GM23338 (cell line): Measurements from ENCODE around the gene FOXK2. TPM values are rescaled to one million over a fixed set of nuclear protein-coding genes. Genes with fewer than 3 reads are reported as not detected.

Experiments
- ATAC-seq: fragments of 200-7000 bp; cut with Tn5 transposase; 3 replicates; pipeline ENCODE4 v1.9.1; 2020
- DNase-seq: peaks from one replicate; pipeline ENCODE4 v3.0.0-alpha.2; 2015; ENCODE audit warnings: low spot score
- H2AFZ ChIP-seq: fragments of 200-600 bp; sonication (generic); 2 replicates; pipeline ENCODE4 v1.8.0; 2016; ENCODE audit warnings: antibody characterized with exemption, mild to moderate bottlenecking, moderate library complexity
- H3F3A ChIP-seq: fragments of 200-600 bp; sonication (generic); replicated peaks from 2 replicates; pipeline ENCODE4 v1.8.0; 2017; ENCODE audit warnings: antibody characterized with exemption, mixed run types, low read depth
- H3K27ac ChIP-seq: fragments of 200-600 bp; sonication (generic); 2 replicates; pipeline ENCODE4 v1.6.1; 2016; ENCODE audit warnings: low read depth
- H3K27me3 ChIP-seq: fragments of 200-600 bp; sonication (generic); 2 replicates; pipeline ENCODE4 v1.8.0; 2016; ENCODE audit warnings: mild to moderate bottlenecking, mixed run types, moderate library complexity; ENCODE audit not compliant: insufficient read depth
- H3K36me3 ChIP-seq: fragments of 200-600 bp; sonication (generic); 2 replicates; pipeline ENCODE4 v1.8.0; 2016; ENCODE audit warnings: mild to moderate bottlenecking; ENCODE audit not compliant: insufficient read depth
- H3K4me1 ChIP-seq: fragments of 200-600 bp; sonication (generic); 2 replicates; pipeline ENCODE4 v1.8.0; 2016; ENCODE audit warnings: mild to moderate bottlenecking, moderate library complexity; ENCODE audit not compliant: insufficient read depth
- H3K4me2 ChIP-seq: fragments of 200-600 bp; sonication (generic); 2 replicates; pipeline ENCODE4 v1.7.1; 2017; ENCODE audit warnings: mixed run types
- H3K4me3 ChIP-seq: fragments of 200-600 bp; sonication (generic); 2 replicates; pipeline ENCODE4 v1.6.1; 2016; ENCODE audit warnings: mixed run types
- H3K79me2 ChIP-seq: fragments of 200-600 bp; sonication (generic); replicated peaks from 2 replicates; pipeline ENCODE4 v1.8.0; 2017; ENCODE audit warnings: mild to moderate bottlenecking; ENCODE audit not compliant: insufficient read depth
- H3K9me2 ChIP-seq: fragments of 200-600 bp; sonication (generic); 2 replicates; pipeline ENCODE4 v1.8.0; 2017; ENCODE audit not compliant: insufficient read depth
- H4K20me1 ChIP-seq: fragments of 200-600 bp; sonication (generic); replicated peaks from 2 replicates; pipeline ENCODE4 v1.8.0; 2017; ENCODE audit warnings: mild to moderate bottlenecking; ENCODE audit not compliant: insufficient read depth
- H3K27ac Mint-ChIP-seq: 2 replicates; pipeline ENCODE4 v1.8.0; 2020; ENCODE audit warnings: inconsistent platforms, mild to moderate bottlenecking, moderate library complexity, mixed read lengths
- H3K27me3 Mint-ChIP-seq: 3 replicates; pipeline ENCODE4 v1.8.0; 2022; ENCODE audit warnings: low read depth, mild to moderate bottlenecking, moderate library complexity, mixed read lengths, inconsistent platforms; ENCODE audit not compliant: insufficient read depth, poor library complexity
- H3K36me3 Mint-ChIP-seq: 3 replicates; pipeline ENCODE4 v1.8.0; 2021; ENCODE audit warnings: low read depth, mild to moderate bottlenecking, inconsistent platforms, moderate library complexity, mixed read lengths
- H3K4me1 Mint-ChIP-seq: 3 replicates; pipeline ENCODE4 v1.8.0; 2020; ENCODE audit warnings: mild to moderate bottlenecking, inconsistent platforms, mixed read lengths
- H3K4me3 Mint-ChIP-seq: 3 replicates; pipeline ENCODE4 v1.8.0; 2021; ENCODE audit warnings: moderate library complexity, mild to moderate bottlenecking, inconsistent platforms, mixed read lengths
- H3K9me3 Mint-ChIP-seq: 3 replicates; pipeline ENCODE4 v1.8.0; 2020; ENCODE audit warnings: moderate library complexity, mild to moderate bottlenecking, inconsistent platforms, mixed read lengths
- CREB1 ChIP-seq: fragments of 250-450 bp; sonication (Bioruptor Pico); IDR thresholded peaks from 2 replicates; pipeline ENCODE4 v1.5.0; 2020; ENCODE audit warnings: low read depth, mild to moderate bottlenecking, moderate library complexity
- EZH2 ChIP-seq: fragments of 200-600 bp; sonication (generic); IDR thresholded peaks from one replicate; pipeline ENCODE4 v1.8.0; 2017; ENCODE audit warnings: antibody characterized with exemption, mild to moderate bottlenecking, low read depth; ENCODE audit not compliant: unreplicated experiment
- EZH2phosphoT487 ChIP-seq: fragments of 200-600 bp; sonication (generic); IDR thresholded peaks from one replicate; pipeline ENCODE4 v1.8.1; 2018; ENCODE audit warnings: antibody characterized with exemption; ENCODE audit not compliant: unreplicated experiment
- JUNB ChIP-seq: IDR thresholded peaks from one replicate; pipeline ENCODE4 v1.6.1; 2016; ENCODE audit warnings: antibody characterized with exemption; ENCODE audit not compliant: unreplicated experiment
- STAT1 ChIP-seq: IDR thresholded peaks from one replicate; pipeline ENCODE4 v1.6.1; 2016; ENCODE audit warnings: antibody characterized with exemption; ENCODE audit not compliant: unreplicated experiment
- ZNF331 ChIP-seq: fragments of 250-450 bp; sonication (Bioruptor Pico); IDR thresholded peaks from 2 replicates; pipeline ENCODE4 v1.5.0; 2020; ENCODE audit warnings: low read depth, mild to moderate bottlenecking, moderate library complexity
- polyA plus RNA-seq: library from polyadenylated mRNA; unstranded; fragments of >200 nt; fragmentation: Nextera tagmentation; extraction: Ambion mirVana; gene quantifications from 2 replicates; pipeline ENCODE4 v1.2.1, GENCODE V29; 2016
- total RNA-seq: library from RNA; depleted of rRNA; stranded (reverse); fragments of >200 nt; shearing (Covaris generic); gene quantifications from 2 replicates; pipeline ENCODE4 v1.2.3, GENCODE V29; 2014
- TF ChIP-seq, protein P1 (sequence below): fragments of 250-450 bp; sonication (Bioruptor Pico); IDR thresholded peaks from 2 replicates; pipeline ENCODE4 v1.5.0; 2020; ENCODE audit warnings: mild to moderate bottlenecking, moderate library complexity
- TF ChIP-seq, protein P2 (sequence below), 2 experiments: fragments of 200-600 bp in 1 of 2; sonication (generic) in 1 of 2; conservative IDR thresholded peaks; 2 replicates each; pipeline versions ENCODE4 v1.5.1 to v1.6.1; 2016 to 2017; ENCODE audit warnings: antibody characterized with exemption in 2 of 2, low read depth in 2 of 2, mild to moderate bottlenecking in 2 of 2, moderate library complexity in 1 of 2

Gene FOXK2
- total and polyA plus RNA-seq, 2 experiments from 2014 or later = 12.3 to 66.0 TPM

DNA sequence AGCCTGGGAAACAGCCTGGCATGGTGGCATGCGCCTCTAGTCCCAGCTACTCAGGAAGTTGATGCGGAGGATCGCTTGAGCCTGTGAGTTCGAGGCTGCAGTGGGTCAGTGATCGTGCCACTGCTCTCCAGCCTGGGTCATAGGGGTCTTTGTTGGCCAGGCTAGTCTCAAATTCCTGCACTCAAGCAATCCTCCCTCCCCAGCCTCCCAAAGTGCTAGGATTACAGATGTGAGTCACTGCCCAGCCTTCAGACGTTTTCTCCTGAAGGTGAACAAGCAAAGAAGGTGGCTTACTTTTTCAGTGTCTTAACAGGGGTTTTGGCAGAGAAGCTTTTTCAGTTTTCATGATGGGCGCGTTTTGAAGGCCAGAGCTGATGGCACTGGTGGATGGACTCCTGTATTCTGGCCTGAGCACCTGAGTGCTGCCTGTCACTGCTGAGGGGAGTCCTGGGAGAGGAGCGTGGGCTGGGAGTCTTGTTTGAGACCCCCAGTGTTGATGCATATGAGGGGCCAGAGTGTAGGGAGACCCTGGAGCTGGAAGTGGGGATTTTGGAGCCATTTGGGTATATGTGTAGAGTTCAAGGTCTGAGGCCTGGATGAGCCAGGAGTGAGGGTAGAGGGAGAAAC lies 41.4 kb downstream of the FOXK2 start:
- Histone ChIP-seq H3K79me2 (peaks cover 100% of the 10 kb centered on the region), H3K27me3 (no peaks in the 10 kb centered on the region), H3K9me2 (no peaks in the 10 kb centered on the region), H4K20me1 (peaks cover 80% of the 10 kb centered on the region), H3F3A (peaks cover 8% of the 10 kb centered on the region; the same call in 1 of the 2 replicates), H3K4me3 (no peak overlapping the region), H3K27ac (0 out of 2 replicates have a peak overlapping the region, but pooled peaks have one; percentile 47), H2AFZ (no peak overlapping the region), H3K4me2 (no peak overlapping the region), H3K4me1 (no peaks in the 10 kb centered on the region; the same call in 1 of the 2 replicates), H3K36me3 (peaks cover 10% of the 10 kb centered on the region; the same call in 1 of the 2 replicates)
- peaks cover 21% of the 10 kb centered on the region for H3K4me1 Mint-ChIP-seq
- H3K27me3 Mint-ChIP-seq = peaks cover 15% of the 10 kb centered on the region
- TF ChIP-seq CREB1 (CRISPR knock-in tag) = no peak
- no peak for TF ChIP-seq JUNB
- TF ChIP-seq EZH2phosphoT487 = no peak
- TF ChIP-seq STAT1 = no peak
- H3K4me3 Mint-ChIP-seq = no peak overlapping the region; the same call in 2 of the 3 replicates
- DNase-seq = no peak
- H3K9me3 Mint-ChIP-seq = no peaks in the 10 kb centered on the region
- peak overlapping the region; percentile 43 for H3K27ac Mint-ChIP-seq
- ATAC-seq = no peak
- peaks cover 11% of the 10 kb centered on the region for H3K36me3 Mint-ChIP-seq

DNA sequence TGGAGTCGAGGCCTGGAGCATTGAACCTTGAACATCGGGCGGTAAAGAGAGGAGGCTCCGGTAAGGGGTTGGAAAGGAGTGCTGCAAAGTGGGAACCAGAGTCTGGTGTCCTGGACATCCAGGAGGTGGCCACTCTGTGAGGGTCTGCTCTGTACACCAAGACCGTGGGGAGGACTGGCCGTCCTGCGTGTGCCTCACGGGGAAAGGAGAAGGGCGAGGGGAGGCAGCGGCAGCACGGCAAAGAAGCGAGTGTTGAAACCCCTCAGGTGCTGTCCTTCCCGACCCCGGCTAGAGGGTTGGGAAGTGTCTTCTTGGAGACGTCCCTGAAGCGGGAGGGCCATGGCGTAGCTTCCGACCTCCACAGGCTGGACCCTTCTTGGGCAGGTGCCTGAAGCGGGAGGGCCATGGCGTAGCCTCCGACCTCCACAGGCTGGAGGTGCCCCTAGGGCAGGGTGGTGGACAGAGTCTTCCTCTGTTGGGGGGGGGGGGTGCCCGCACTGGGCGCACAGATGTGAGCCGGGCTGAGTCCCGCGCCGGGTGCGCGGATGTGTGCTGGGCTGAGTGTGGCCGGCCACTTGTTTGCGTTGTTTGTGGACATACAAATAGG lies 42.0 kb downstream of the FOXK2 start:
- Mint-ChIP-seq H3K4me3 (no peak overlapping the region), H3K4me1 (peaks cover 27% of the 10 kb centered on the region), H3K27ac (peak overlapping the region; percentile 43), H3K27me3 (peaks cover 13% of the 10 kb centered on the region), H3K9me3 (no peaks in the 10 kb centered on the region), H3K36me3 (peaks cover 11% of the 10 kb centered on the region)
- ATAC-seq (peak; percentile 27), DNase-seq (peak; percentile 25)
- peaks cover 95% of the 10 kb centered on the region for H3K79me2 ChIP-seq
- H3K4me1 ChIP-seq = no peaks in the 10 kb centered on the region; the same call in 1 of the 2 replicates
- no peaks in the 10 kb centered on the region for H3K9me2 ChIP-seq
- no peak overlapping the region for H3K27ac ChIP-seq
- H3K4me2 ChIP-seq = no peak overlapping the region
- peaks cover 10% of the 10 kb centered on the region; the same call in 1 of the 2 replicates for H3K36me3 ChIP-seq
- H2AFZ ChIP-seq = no peak overlapping the region
- H3F3A ChIP-seq = peaks cover 8% of the 10 kb centered on the region; the same call in 1 of the 2 replicates
- peaks cover 80% of the 10 kb centered on the region for H4K20me1 ChIP-seq
- H3K27me3 ChIP-seq = no peaks in the 10 kb centered on the region
- no peak overlapping the region for H3K4me3 ChIP-seq
- no peak for TF ChIP-seq CREB1 (CRISPR knock-in tag)
- TF ChIP-seq, protein P1, sequence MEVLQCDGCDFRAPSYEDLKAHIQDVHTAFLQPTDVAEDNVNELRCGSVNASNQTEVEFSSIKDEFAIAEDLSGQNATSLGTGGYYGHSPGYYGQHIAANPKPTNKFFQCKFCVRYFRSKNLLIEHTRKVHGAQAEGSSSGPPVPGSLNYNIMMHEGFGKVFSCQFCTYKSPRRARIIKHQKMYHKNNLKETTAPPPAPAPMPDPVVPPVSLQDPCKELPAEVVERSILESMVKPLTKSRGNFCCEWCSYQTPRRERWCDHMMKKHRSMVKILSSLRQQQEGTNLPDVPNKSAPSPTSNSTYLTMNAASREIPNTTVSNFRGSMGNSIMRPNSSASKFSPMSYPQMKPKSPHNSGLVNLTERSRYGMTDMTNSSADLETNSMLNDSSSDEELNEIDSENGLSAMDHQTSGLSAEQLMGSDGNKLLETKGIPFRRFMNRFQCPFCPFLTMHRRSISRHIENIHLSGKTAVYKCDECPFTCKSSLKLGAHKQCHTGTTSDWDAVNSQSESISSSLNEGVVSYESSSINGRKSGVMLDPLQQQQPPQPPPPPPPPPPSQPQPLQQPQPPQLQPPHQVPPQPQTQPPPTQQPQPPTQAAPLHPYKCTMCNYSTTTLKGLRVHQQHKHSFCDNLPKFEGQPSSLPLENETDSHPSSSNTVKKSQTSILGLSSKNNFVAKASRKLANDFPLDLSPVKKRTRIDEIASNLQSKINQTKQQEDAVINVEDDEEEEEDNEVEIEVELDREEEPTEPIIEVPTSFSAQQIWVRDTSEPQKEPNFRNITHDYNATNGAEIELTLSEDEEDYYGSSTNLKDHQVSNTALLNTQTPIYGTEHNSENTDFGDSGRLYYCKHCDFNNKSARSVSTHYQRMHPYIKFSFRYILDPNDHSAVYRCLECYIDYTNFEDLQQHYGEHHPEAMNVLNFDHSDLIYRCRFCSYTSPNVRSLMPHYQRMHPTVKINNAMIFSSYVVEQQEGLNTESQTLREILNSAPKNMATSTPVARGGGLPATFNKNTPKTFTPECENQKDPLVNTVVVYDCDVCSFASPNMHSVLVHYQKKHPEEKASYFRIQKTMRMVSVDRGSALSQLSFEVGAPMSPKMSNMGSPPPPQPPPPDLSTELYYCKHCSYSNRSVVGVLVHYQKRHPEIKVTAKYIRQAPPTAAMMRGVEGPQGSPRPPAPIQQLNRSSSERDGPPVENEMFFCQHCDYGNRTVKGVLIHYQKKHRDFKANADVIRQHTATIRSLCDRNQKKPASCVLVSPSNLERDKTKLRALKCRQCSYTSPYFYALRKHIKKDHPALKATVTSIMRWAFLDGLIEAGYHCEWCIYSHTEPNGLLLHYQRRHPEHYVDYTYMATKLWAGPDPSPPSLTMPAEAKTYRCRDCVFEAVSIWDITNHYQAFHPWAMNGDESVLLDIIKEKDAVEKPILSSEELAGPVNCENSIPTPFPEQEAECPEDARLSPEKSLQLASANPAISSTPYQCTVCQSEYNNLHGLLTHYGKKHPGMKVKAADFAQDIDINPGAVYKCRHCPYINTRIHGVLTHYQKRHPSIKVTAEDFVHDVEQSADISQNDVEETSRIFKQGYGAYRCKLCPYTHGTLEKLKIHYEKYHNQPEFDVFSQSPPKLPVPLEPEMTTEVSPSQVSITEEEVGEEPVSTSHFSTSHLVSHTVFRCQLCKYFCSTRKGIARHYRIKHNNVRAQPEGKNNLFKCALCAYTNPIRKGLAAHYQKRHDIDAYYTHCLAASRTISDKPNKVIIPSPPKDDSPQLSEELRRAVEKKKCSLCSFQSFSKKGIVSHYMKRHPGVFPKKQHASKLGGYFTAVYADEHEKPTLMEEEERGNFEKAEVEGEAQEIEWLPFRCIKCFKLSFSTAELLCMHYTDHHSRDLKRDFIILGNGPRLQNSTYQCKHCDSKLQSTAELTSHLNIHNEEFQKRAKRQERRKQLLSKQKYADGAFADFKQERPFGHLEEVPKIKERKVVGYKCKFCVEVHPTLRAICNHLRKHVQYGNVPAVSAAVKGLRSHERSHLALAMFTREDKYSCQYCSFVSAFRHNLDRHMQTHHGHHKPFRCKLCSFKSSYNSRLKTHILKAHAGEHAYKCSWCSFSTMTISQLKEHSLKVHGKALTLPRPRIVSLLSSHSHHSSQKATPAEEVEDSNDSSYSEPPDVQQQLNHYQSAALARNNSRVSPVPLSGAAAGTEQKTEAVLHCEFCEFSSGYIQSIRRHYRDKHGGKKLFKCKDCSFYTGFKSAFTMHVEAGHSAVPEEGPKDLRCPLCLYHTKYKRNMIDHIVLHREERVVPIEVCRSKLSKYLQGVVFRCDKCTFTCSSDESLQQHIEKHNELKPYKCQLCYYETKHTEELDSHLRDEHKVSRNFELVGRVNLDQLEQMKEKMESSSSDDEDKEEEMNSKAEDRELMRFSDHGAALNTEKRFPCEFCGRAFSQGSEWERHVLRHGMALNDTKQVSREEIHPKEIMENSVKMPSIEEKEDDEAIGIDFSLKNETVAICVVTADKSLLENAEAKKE (CRISPR knock-in tag) = no peak
- TF ChIP-seq, protein P2, sequence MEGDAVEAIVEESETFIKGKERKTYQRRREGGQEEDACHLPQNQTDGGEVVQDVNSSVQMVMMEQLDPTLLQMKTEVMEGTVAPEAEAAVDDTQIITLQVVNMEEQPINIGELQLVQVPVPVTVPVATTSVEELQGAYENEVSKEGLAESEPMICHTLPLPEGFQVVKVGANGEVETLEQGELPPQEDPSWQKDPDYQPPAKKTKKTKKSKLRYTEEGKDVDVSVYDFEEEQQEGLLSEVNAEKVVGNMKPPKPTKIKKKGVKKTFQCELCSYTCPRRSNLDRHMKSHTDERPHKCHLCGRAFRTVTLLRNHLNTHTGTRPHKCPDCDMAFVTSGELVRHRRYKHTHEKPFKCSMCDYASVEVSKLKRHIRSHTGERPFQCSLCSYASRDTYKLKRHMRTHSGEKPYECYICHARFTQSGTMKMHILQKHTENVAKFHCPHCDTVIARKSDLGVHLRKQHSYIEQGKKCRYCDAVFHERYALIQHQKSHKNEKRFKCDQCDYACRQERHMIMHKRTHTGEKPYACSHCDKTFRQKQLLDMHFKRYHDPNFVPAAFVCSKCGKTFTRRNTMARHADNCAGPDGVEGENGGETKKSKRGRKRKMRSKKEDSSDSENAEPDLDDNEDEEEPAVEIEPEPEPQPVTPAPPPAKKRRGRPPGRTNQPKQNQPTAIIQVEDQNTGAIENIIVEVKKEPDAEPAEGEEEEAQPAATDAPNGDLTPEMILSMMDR (conservative IDR thresholded peaks at IDR 0.05; ENCODE audit: low read depth in 2 of 2) = no peak
- no peak for TF ChIP-seq JUNB
- no peak for TF ChIP-seq EZH2
- no peak for TF ChIP-seq STAT1
- TF ChIP-seq ZNF331 = no peak
